Activated T-cell treated with anti-CD3 and anti-CD28 coated beads, Interleukin-2, amount 50 U/mL, for 24 hours (primary cell): ENCODE measurements around the gene TMEM248.
A peak's percentile ranks its signal among the peaks of the same experiment; 100 is the strongest.
"Not testable (repeated sequence)": the region's sequence is repeated elsewhere in the genome, so short reads cannot be mapped to it uniquely, and the experiment has no call there.

Experiments used
- DNase-seq: peaks from one replicate; pipeline ENCODE4 v3.0.0-alpha.2; 2020
- H3K27ac Mint-ChIP-seq: 2 replicates; pipeline ENCODE4 v1.8.0; 2020; ENCODE audit warnings: mild to moderate bottlenecking, mixed read lengths
- H3K27me3 Mint-ChIP-seq: 2 replicates; pipeline ENCODE4 v1.8.0; 2020; ENCODE audit warnings: mixed read lengths
- H3K36me3 Mint-ChIP-seq: 2 replicates; pipeline ENCODE4 v1.8.0; 2020; ENCODE audit warnings: low read depth, mixed read lengths
- H3K4me1 Mint-ChIP-seq: 2 replicates; pipeline ENCODE4 v1.8.0; 2020; ENCODE audit warnings: low read depth, mixed read lengths
- H3K4me3 Mint-ChIP-seq: 2 replicates; pipeline ENCODE4 v1.8.0; 2020; ENCODE audit warnings: mild to moderate bottlenecking, moderate library complexity, mixed read lengths
- H3K9me3 Mint-ChIP-seq: 2 replicates; pipeline ENCODE4 v1.8.0; 2020; ENCODE audit warnings: mixed read lengths

The TMEM248 gene

DNA sequence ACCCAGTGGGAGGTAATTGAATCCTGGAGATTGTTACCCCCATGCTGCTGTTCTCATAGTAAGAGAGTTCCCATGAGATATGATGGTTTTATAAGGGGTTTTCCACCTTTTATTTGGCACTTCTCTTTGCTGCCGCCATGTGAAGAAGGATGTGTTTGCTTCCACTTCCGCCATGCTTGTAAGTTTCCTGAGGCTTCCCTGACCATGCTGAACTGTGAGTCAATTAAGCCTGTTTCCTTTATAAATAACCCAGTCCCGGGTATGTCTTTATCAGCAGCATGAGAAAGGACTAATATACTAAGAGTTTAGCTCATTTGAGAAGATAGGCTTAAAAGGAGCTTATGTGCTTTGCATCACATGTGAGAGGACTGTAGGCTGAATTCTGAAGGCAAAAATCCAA, 29.3 kb downstream of the TMEM248 start:
- H3K27ac Mint-ChIP-seq = peak overlapping the region; percentile 24
- no peaks in the 10 kb centered on the region for H3K9me3 Mint-ChIP-seq
- H3K4me1 Mint-ChIP-seq = no peaks in the 10 kb centered on the region
- H3K4me3 Mint-ChIP-seq = no peak overlapping the region
- H3K36me3 Mint-ChIP-seq = peaks cover 85% of the 10 kb centered on the region
- no peaks in the 10 kb centered on the region for H3K27me3 Mint-ChIP-seq
- no peak for DNase-seq

DNA sequence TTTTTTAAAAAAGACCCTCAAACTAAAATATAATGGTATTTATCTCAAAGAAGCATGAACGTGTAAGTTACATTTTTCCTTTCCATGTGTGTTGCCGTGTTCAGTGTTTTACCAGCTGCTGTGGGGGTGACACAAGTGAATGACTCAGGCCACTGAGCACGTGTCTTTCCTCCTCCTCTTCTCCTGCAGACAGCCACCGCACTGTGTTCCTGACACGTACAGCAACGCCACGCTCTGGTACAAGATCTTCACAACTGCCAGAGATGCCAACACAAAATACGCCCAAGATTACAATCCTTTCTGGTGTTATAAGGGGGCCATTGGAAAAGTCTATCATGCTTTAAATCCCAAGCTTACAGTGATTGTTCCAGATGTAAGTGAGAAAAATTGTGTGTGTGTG, 29.7 kb downstream of the TMEM248 start:
- no peaks in the 10 kb centered on the region for H3K27me3 Mint-ChIP-seq
- no peaks in the 10 kb centered on the region for H3K9me3 Mint-ChIP-seq
- peaks cover 85% of the 10 kb centered on the region for H3K36me3 Mint-ChIP-seq
- H3K4me1 Mint-ChIP-seq = no peaks in the 10 kb centered on the region
- no peak overlapping the region for H3K4me3 Mint-ChIP-seq
- no peak overlapping the region for H3K27ac Mint-ChIP-seq
- DNase-seq = no peak

DNA sequence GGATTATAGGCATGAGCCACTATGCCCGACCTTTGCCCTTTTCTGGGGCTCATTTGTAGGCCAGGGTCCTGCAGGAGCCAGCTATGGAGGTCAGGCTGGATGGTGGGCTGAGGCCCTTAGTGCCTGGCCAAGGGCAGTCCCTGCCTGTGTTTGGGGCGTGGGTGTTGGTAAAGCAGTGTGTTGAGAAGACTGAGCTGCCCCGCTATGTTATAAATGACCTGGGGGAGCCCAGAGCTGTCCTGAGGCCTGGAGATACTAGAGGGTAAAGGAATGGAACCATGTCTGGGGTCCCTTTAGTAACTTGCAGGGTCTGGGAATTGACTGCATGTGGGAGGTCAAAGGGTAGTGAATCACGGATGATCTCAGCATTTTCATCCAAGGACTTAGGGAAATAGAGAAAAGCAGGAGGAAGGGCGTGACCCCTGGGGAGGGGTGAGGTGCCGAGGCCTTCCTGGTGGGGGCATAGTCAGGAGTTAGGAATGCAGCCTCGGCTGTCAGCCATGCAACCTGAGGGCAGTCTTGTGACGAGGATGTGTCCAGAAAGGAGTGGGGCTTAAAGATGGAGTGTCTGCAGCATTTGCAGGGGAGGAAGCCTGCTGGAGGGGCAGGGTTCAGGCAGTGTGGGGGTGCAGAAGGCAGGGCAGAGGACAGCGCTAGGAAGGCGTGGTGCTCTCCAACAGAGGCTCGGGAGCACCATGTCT, 31.5 kb downstream of the TMEM248 start:
- peak overlapping the region; percentile 2 for H3K27ac Mint-ChIP-seq
- no peak for DNase-seq
- no peaks in the 10 kb centered on the region for H3K4me1 Mint-ChIP-seq
- no peaks in the 10 kb centered on the region for H3K27me3 Mint-ChIP-seq
- H3K4me3 Mint-ChIP-seq = no peak overlapping the region
- H3K36me3 Mint-ChIP-seq = peaks cover 86% of the 10 kb centered on the region
- H3K9me3 Mint-ChIP-seq = no peaks in the 10 kb centered on the region

DNA sequence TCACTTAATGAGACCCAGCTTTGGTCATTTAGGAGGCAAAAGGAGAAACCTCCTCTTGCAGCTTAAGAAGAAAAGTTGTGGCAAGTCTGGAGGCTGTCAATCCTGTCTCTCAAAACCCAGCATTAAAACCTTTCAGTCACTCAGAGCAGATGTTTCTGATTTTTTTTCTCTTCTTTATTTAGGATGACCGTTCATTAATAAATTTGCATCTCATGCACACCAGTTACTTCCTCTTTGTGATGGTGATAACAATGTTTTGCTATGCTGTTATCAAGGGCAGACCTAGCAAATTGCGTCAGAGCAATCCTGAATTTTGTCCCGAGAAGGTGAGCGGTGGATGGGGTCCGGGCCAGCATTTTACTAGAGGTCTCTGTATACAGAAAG, 32.0 kb downstream of the TMEM248 start:
- Mint-ChIP-seq H3K9me3 (no peaks in the 10 kb centered on the region), H3K4me1 (no peaks in the 10 kb centered on the region), H3K27ac (no peak overlapping the region), H3K27me3 (no peaks in the 10 kb centered on the region), H3K36me3 (peaks cover 87% of the 10 kb centered on the region), H3K4me3 (no peak overlapping the region)
- DNase-seq = no peak

DNA sequence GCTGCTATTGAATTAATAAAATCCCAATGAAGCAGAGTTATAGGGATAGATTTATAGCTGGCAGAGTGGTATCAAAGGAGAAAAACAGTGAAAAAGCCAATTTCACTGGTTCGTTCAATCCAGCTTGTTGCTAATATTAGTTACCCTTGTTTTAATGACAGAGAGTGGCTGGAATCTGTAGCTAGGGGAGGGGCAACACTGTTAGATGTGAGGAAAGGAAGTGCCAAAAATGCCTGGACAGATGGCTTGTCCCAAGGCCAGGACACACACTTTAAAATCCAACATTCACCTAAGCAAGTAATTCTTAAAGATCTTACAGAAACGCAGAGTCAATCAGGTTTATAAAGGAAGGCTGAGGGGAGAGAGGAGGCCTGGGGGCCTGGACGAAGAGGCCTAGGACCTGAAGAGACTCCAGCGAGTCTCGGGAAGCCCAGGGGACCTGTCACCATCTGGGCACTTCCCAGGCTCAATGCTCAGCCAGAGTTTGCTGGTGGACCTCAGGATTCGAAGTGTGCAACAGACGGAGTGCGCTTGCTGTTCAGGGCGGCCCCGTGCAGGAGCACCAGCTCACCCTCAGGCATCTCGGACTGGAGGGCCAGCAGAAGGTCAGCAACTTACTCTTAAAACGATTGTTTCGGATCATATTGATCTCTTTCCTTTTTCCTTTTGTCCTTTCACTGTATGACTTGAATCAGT, 36.7 kb downstream of the TMEM248 start:
- Mint-ChIP-seq H3K4me3 (no peak overlapping the region), H3K9me3 (no peaks in the 10 kb centered on the region), H3K36me3 (peaks cover 76% of the 10 kb centered on the region), H3K27ac (no peak overlapping the region), H3K27me3 (no peaks in the 10 kb centered on the region), H3K4me1 (no peaks in the 10 kb centered on the region)
- DNase-seq = no peak

DNA sequence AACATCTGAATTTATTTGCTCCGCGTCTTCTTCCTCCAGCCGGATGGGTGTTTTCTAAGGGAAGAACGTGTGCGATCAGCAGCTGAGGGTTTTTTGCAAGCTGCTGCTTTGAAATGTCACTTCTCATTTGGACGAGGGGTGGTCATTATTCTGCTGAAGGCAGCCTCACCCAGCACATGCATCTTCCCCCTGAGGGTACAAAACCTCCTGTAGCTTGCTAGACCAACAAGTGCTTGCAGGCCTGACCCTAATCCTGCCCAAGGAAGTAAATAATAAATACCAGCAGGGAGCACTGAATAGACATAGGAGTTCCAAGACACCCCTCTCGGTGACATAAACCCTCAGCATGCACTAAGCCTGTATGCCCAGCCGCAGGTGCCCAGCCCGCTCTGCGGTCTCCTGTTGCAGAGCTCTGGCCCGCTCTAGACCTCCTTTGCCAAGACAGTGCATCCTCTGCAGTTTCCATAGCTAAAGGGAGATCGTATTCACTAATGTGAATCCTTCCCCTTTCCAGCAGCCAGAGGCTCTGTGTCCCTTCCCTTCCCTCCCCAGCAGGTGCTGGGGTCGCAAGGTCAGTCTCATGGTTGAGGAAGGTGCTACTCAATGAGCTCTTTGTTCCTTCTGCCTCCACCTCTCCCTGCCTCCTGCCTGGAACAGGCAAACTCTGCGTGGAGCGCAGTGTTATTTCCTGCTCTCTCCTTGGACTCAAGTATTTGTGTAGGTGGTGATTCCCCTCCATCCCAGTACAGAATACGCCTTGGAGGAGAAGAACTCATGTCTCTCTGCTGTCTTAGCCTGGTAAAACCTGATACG, 37.7 kb downstream of the TMEM248 start:
- Mint-ChIP-seq H3K27me3 (no peaks in the 10 kb centered on the region), H3K4me1 (no peaks in the 10 kb centered on the region), H3K27ac (no peak overlapping the region), H3K36me3 (peaks cover 68% of the 10 kb centered on the region), H3K9me3 (no peaks in the 10 kb centered on the region), H3K4me3 (no peak overlapping the region)
- DNase-seq = no peak

DNA sequence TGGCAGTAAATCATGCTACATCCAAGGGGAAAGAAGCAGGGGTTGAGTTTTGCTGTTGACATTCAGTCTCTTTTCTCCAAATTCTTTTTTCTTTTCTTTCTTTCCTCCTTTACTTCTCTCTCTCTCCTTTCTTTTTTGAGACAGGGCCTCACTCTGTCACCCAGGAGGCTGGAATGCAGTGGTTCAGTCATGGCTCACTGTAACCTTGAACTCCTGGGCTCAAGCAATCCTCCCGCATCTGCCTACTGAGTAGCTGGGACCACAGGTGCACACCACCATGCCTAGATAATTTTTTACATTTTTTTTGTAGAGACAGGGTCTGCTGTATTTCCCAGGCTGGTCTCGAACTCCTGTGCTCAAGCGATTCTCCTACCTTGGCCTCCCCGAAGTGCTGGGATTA, 39.2 kb downstream of the TMEM248 start:
- no peak overlapping the region for H3K4me3 Mint-ChIP-seq
- H3K9me3 Mint-ChIP-seq = no peaks in the 10 kb centered on the region
- no peaks in the 10 kb centered on the region for H3K4me1 Mint-ChIP-seq
- peaks cover 59% of the 10 kb centered on the region for H3K36me3 Mint-ChIP-seq
- DNase-seq = no peak
- no peaks in the 10 kb centered on the region for H3K27me3 Mint-ChIP-seq
- H3K27ac Mint-ChIP-seq = no peak overlapping the region

DNA sequence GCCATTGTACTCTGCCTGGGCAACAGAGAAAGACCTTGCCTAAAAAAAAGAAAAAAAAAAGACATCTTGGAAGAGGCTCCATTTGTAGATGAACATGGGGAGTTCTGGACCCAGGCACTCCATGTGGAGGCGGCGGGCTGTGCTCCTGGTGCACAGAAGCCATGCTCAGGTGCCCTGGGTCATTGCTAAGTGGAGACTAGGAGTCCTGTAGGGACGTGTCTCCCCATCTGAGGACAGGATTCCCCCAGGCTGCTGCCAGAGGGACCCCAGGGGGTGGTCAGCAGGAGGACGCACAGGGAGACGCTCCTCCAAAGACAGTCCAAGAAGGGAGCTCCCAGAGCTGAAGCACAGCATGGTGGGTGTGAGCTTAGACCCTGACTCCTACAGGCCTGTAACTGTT, 40.1 kb downstream of the TMEM248 start:
- no peak for DNase-seq
- no peak overlapping the region for H3K27ac Mint-ChIP-seq
- no peak overlapping the region for H3K4me3 Mint-ChIP-seq
- no peaks in the 10 kb centered on the region for H3K4me1 Mint-ChIP-seq
- no peaks in the 10 kb centered on the region for H3K27me3 Mint-ChIP-seq
- H3K9me3 Mint-ChIP-seq = no peaks in the 10 kb centered on the region
- H3K36me3 Mint-ChIP-seq = peaks cover 50% of the 10 kb centered on the region

DNA sequence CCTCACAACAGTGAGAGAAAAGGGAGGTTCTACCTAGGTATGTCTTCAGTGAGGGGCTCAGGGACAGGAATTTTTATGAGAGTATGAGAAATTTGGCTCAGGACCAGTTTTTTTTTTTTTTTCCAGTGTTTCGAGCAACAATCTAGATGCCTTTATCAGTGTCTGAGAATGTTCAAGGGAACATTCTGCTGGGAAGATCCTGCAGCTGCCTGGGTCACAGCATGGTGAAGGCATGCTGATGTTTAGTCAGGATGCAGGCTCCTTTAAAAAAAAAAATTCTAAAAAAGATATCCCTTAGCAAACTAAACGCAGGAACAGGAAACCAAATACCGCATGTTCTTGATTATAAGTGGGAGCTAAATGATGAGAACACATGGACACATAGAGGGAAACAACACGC, 43.4 kb downstream of the TMEM248 start:
- peaks cover 18% of the 10 kb centered on the region for H3K36me3 Mint-ChIP-seq
- H3K9me3 Mint-ChIP-seq = no peaks in the 10 kb centered on the region
- H3K4me3 Mint-ChIP-seq = no peak overlapping the region
- no peak overlapping the region for H3K27ac Mint-ChIP-seq
- H3K27me3 Mint-ChIP-seq = no peaks in the 10 kb centered on the region
- H3K4me1 Mint-ChIP-seq = peaks cover 3% of the 10 kb centered on the region
- DNase-seq = no peak

DNA sequence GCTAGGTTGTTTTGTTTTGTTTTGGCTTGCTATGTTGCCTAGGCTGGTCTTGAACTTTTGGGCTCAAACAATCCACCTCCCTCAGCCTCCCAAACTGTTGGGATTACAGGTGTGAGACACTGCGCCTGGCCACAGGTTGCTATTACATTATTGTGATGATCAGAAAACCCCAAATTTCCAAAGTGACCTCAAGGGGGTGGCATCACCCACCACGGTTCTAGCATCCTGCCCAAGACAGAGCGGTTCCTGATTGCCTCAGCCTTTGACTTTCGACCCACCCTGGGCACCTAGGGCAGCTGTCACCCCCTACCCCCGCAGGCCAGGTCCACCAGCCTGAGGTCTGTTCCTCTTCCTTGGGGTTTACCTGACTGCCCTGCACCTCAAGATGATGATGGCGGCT, 46.0 kb downstream of the TMEM248 start:
- Mint-ChIP-seq H3K27me3 (no peaks in the 10 kb centered on the region), H3K27ac (no peak overlapping the region), H3K4me3 (no peak overlapping the region), H3K4me1 (peaks cover 3% of the 10 kb centered on the region), H3K9me3 (no peaks in the 10 kb centered on the region), H3K36me3 (peaks cover 2% of the 10 kb centered on the region)
- DNase-seq = no peak

DNA sequence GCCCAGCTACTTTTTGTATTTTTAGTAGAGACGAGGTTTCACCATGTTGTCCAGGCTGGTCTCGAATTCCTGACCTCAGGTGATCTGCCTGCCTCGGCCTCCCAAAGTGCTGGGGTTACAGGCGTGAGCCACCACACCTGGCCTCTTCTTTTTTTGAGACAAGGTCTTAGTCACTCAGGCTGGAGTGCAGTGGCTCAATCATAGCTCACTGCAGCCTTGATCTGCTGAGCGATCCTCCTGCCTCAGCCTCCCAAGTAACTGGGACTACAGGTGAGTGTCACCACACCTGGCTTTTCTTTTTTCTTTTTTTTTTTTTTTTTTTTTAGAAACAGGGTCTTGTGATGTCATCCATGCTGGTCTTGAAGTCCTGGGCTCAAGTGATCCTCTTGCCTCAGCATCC, 48.0 kb downstream of the TMEM248 start:
- H3K4me1 Mint-ChIP-seq, H3K27me3 Mint-ChIP-seq, H3K27ac Mint-ChIP-seq, H3K4me3 Mint-ChIP-seq, H3K9me3 Mint-ChIP-seq, H3K36me3 Mint-ChIP-seq, DNase-seq: not testable (repeated sequence)

DNA sequence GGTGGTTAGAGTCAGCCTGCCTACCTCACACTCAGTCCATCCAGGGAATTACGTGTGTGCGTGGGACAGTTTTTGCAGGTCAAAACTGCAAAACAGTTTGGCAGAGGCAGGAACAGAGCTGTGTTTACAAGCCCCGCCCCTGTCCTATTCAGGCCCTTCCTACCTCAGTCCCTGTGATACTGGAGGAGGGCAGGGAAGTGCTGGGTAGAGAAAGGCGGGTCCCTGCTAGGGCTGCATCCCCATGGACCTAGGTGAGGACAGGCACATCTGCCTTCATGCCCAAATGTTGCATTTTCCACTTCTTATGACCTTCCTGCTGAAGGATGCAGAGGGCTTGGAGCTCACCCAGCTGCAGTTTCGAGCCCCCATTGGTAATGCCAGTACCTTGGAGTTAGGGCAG, 49.3 kb downstream of the TMEM248 start:
- Mint-ChIP-seq H3K27ac (no peak overlapping the region), H3K4me1 (peaks cover 3% of the 10 kb centered on the region), H3K9me3 (no peaks in the 10 kb centered on the region), H3K27me3 (no peaks in the 10 kb centered on the region), H3K4me3 (no peak overlapping the region), H3K36me3 (no peaks in the 10 kb centered on the region)
- DNase-seq = no peak

DNA sequence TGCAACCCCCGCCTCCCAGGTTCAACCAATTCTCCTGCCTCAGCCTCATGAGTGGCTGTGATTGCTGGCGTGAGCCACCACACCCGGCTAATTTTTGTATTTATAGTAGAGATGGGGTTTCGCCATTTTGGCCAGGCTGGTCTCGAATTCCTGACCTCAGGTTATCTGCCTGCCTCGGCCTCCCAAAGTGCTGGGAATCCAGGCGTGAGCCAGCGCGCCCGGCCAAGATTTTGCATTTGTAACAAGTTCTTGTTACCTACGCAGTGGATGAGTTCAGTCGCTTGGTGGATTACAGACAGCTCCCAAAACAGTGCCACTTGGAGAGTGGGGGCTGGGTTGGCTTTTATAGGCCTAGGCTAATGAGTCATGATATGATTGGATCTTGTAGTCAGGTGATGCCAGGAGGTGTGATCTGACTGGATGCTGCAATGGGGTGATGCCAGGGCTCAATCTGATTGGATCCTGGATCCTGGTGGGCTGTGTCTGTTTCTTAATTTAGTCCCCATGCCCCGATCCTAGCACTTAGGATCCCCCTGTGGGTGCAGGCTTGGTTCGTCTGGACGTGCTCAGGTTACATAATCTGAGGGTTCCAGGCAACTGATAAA, 54.1 kb downstream of the TMEM248 start:
- Mint-ChIP-seq H3K4me3 (no peak overlapping the region), H3K4me1 (no peaks in the 10 kb centered on the region), H3K27ac (peak overlapping the region; percentile 18), H3K36me3 (peaks cover 1% of the 10 kb centered on the region), H3K9me3 (peaks cover 5% of the 10 kb centered on the region), H3K27me3 (no peaks in the 10 kb centered on the region)
- DNase-seq = no peak

DNA sequence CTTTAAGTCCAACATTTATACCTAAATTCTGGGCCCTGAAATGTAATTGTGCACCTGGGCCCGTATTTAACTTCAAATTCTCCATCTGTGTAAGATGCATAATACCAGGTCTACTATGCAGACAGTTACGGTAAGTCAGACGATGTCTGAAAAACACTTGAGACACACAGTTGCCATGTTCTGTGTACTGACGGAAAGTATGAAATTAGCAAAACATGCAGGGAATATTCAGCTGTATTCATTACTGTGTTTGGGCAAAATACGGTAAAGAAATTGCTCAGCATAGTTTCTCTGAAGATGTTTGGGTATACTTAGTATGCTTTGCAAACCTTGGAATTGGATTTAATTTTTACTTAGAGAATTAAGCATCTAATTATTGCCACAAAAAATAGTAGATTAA, 57.3 kb downstream of the TMEM248 start:
- H3K27me3 Mint-ChIP-seq, DNase-seq, H3K4me1 Mint-ChIP-seq, H3K27ac Mint-ChIP-seq, H3K4me3 Mint-ChIP-seq, H3K36me3 Mint-ChIP-seq: not testable (repeated sequence)
- H3K9me3 Mint-ChIP-seq = peaks cover 14% of the 10 kb centered on the region

DNA sequence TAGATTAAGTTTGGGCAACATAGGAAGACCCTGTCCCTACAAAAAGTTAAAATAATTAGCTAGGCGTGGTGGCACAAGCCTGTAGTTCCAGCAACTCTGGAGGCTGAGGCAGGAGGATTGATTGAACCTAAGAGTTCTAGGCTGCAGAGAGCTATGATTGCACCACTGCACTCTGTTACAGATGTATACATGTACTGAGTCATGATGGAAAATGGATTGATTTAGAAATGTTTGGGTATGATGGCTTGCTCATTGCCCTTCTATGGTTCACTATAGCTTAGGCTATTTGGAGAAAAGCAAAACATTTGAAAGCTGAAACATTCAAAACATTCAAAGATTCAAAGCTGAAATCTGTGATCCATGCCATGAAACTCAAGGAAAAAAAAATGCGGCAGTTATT, 58.0 kb downstream of the TMEM248 start:
- not testable (repeated sequence) for H3K4me3 Mint-ChIP-seq, H3K36me3 Mint-ChIP-seq, DNase-seq, H3K27ac Mint-ChIP-seq, H3K4me1 Mint-ChIP-seq, H3K27me3 Mint-ChIP-seq
- H3K9me3 Mint-ChIP-seq = peaks cover 14% of the 10 kb centered on the region
